H1 (cell line): ENCODE measurements around the gene MLEC. TPM values are rescaled to one million over a fixed set of nuclear protein-coding genes. Genes with fewer than 3 reads are reported as not detected.

Experiments used
- CTCF ChIA-PET: fragments of 300-600 bp; sonication (Branson Sonifier 250); formaldehyde crosslinking; loops from one replicate; lab custom pipeline; 2021; ENCODE audit not compliant: partially characterized antibody; lab: Charles Lee
- POLR2A ChIA-PET: fragments of 300-600 bp; sonication (Branson Sonifier 250); formaldehyde crosslinking; loops from one replicate; lab custom pipeline; 2021; ENCODE audit warnings: inconsistent platforms; ENCODE audit not compliant: partially characterized antibody; lab: Charles Lee
- DNase-seq, 2 experiments: peaks; one replicate each; pipeline versions ENCODE4 v3.0.0 to v3.0.0-alpha.2; 2010 to 2022; ENCODE audit warnings: low spot score in 2 of 2, low read depth in 1 of 2, mixed read lengths in 1 of 2
- FAIRE-seq: peaks from 2 replicates; lab custom pipeline; 2011; peaks lifted over from hg19 to GRCh38; lab: Jason Lieb, UNC
- H2AFZ ChIP-seq: 2 replicates; pipeline ENCODE4 v1.8.1; 2012; ENCODE audit warnings: low read length, inconsistent platforms
- H2AK5ac ChIP-seq: 2 replicates; pipeline ENCODE4 v1.6.1; 2013; ENCODE audit warnings: low read depth, low read length
- H2BK120ac ChIP-seq: replicated peaks from 2 replicates; pipeline ENCODE3; 2013; ENCODE audit warnings: low read depth, low read length, inconsistent platforms
- H2BK12ac ChIP-seq: 2 replicates; pipeline ENCODE4 v1.6.1; 2013; ENCODE audit warnings: low read depth, low read length
- H2BK15ac ChIP-seq: 2 replicates; pipeline ENCODE4 v1.6.1; 2013; ENCODE audit warnings: low read length
- H2BK20ac ChIP-seq: 2 replicates; pipeline ENCODE4 v1.6.1; 2013; ENCODE audit warnings: low read length
- H2BK5ac ChIP-seq: 2 replicates; pipeline ENCODE4 v1.6.1; 2013; ENCODE audit warnings: low read depth, low read length
- H3K14ac ChIP-seq: 2 replicates; pipeline ENCODE4 v1.6.1; 2013; ENCODE audit warnings: inconsistent platforms; ENCODE audit not compliant: insufficient read length
- H3K18ac ChIP-seq: 2 replicates; pipeline ENCODE4 v1.6.1; 2013; ENCODE audit warnings: low read length; ENCODE audit errors: extremely low read depth
- H3K23ac ChIP-seq: 2 replicates; pipeline ENCODE4 v1.6.1; 2013; ENCODE audit warnings: inconsistent platforms; ENCODE audit not compliant: insufficient read length
- H3K23me2 ChIP-seq: 2 replicates; pipeline ENCODE4 v1.6.1; 2013; ENCODE audit warnings: low read depth, low read length
- H3K27ac ChIP-seq: 2 replicates; pipeline ENCODE4 v1.6.1; 2011; ENCODE audit warnings: low read depth, low read length, inconsistent platforms
- H3K27me3 ChIP-seq, 4 experiments: replicated peaks in 1 of 4; 1 replicate in 1 of 4; 2 replicates in 3 of 4; pipeline versions ENCODE4 v1.6.1 to v1.8.1; 2011 to 2013; ENCODE audit warnings: low read length in 3 of 4, mild to moderate bottlenecking in 3 of 4, inconsistent platforms in 2 of 4, mixed read lengths in 2 of 4, moderate library complexity in 1 of 4; ENCODE audit not compliant: control insufficient read depth in 3 of 4, insufficient read depth in 3 of 4; ENCODE audit errors: extremely low read depth in 1 of 4
- H3K36me3 ChIP-seq, 4 experiments: 2 replicates each; pipeline versions ENCODE4 v1.6.1 to v1.8.1; 2011 to 2013; ENCODE audit warnings: mild to moderate bottlenecking in 4 of 4, low read length in 3 of 4, moderate library complexity in 2 of 4, control low read depth in 1 of 4, inconsistent platforms in 1 of 4; ENCODE audit not compliant: insufficient read depth in 4 of 4, control insufficient read depth in 2 of 4
- H3K4ac ChIP-seq: replicated peaks from 2 replicates; pipeline ENCODE3; 2013; ENCODE audit warnings: low read length, low read depth, mixed read lengths, inconsistent platforms; ENCODE audit not compliant: insufficient read length
- H3K4me1 ChIP-seq, 4 experiments: replicated peaks in 1 of 4; 1 replicate in 1 of 4; 2 replicates in 3 of 4; pipeline versions ENCODE4 v1.6.1 to v1.8.1; 2011 to 2013; ENCODE audit warnings: low read length in 3 of 4, inconsistent platforms in 2 of 4, mixed read lengths in 1 of 4; ENCODE audit not compliant: insufficient read depth in 4 of 4, control insufficient read depth in 3 of 4
- H3K4me2 ChIP-seq, 2 experiments: 2 replicates each; pipeline versions ENCODE4 v1.6.1 to v1.8.1; 2011 to 2013; ENCODE audit warnings: low read depth in 2 of 2, low read length in 2 of 2, control low read depth in 1 of 2, inconsistent platforms in 1 of 2, mild to moderate bottlenecking in 1 of 2; ENCODE audit not compliant: insufficient read depth in 1 of 2
- H3K4me3 ChIP-seq, 4 experiments: fragments of 200-600, 300-600 bp in 1 of 4; sonication (generic), shearing (Covaris generic), sonication (Bioruptor Twin) in 1 of 4; 2 replicates each; pipeline versions ENCODE4 v1.5.1 to v1.8.1; 2011 to 2016; ENCODE audit warnings: low read length in 4 of 4, low read depth in 3 of 4, control low read depth in 2 of 4, inconsistent platforms in 2 of 4, mild to moderate bottlenecking in 2 of 4, mixed read lengths in 1 of 4, moderate library complexity in 1 of 4; ENCODE audit not compliant: insufficient read depth in 2 of 4; ENCODE audit errors: extremely low read depth in 1 of 4
- H3K56ac ChIP-seq: replicated peaks from 2 replicates; pipeline ENCODE3; 2013; ENCODE audit warnings: low read depth, mild to moderate bottlenecking, mixed read lengths, low read length, inconsistent platforms; ENCODE audit not compliant: insufficient read length
- H3K79me1 ChIP-seq: 2 replicates; pipeline ENCODE4 v1.6.1; 2013; ENCODE audit warnings: low read depth, low read length, control low read depth
- H3K79me2 ChIP-seq, 2 experiments: 2 replicates each; pipeline versions ENCODE4 v1.6.1 to v1.8.1; 2012 to 2013; ENCODE audit warnings: low read length in 2 of 2, mild to moderate bottlenecking in 2 of 2, inconsistent platforms in 1 of 2; ENCODE audit not compliant: insufficient read depth in 2 of 2, control insufficient read depth in 1 of 2
- H3K9ac ChIP-seq, 4 experiments: replicated peaks in 1 of 4; 1 replicate in 1 of 4; 2 replicates in 3 of 4; pipeline versions ENCODE4 v1.6.1 to v1.8.1; 2011 to 2013; ENCODE audit warnings: low read depth in 3 of 4, low read length in 3 of 4, control low read depth in 2 of 4, mild to moderate bottlenecking in 2 of 4, moderate library complexity in 2 of 4, inconsistent platforms in 1 of 4; ENCODE audit errors: extremely low read depth in 1 of 4
- H3K9me3 ChIP-seq, 2 experiments: 2 replicates each; pipeline versions ENCODE4 v1.6.1 to v1.8.1; 2012 to 2013; ENCODE audit warnings: mild to moderate bottlenecking in 2 of 2, moderate library complexity in 2 of 2, control low read depth in 1 of 2, inconsistent platforms in 1 of 2, low read depth in 1 of 2, low read length in 1 of 2, mixed read lengths in 1 of 2; ENCODE audit not compliant: insufficient read depth in 2 of 2
- H4K20me1 ChIP-seq, 2 experiments: replicated peaks in 1 of 2; 2 replicates each; pipeline versions ENCODE3 to v1.8.1; 2011 to 2013; ENCODE audit warnings: inconsistent platforms in 2 of 2, low read length in 2 of 2, mild to moderate bottlenecking in 1 of 2; ENCODE audit not compliant: insufficient read depth in 2 of 2, control insufficient read depth in 1 of 2
- H4K5ac ChIP-seq: 2 replicates; pipeline ENCODE4 v1.6.1; 2013; ENCODE audit warnings: low read length, low read depth, mixed read lengths, inconsistent platforms; ENCODE audit not compliant: insufficient read length
- H4K8ac ChIP-seq: 2 replicates; pipeline ENCODE4 v1.8.0; 2013; ENCODE audit warnings: mild to moderate bottlenecking, moderate library complexity, low read length, inconsistent platforms; ENCODE audit not compliant: insufficient read depth; ENCODE audit errors: extremely low read depth
- H4K91ac ChIP-seq: replicated peaks from 2 replicates; pipeline ENCODE3; 2013; ENCODE audit warnings: low read length, mixed read lengths, inconsistent platforms; ENCODE audit not compliant: insufficient read length
- CBX5 ChIP-seq: fragments of 300-800, 300-1000 bp; sonication (generic); IDR thresholded peaks from 2 replicates; pipeline ENCODE4 v1.7.1; 2016; ENCODE audit warnings: antibody characterized with exemption, low read length, low read depth
- CEBPB ChIP-seq: IDR thresholded peaks from 2 replicates; pipeline ENCODE4 v1.6.1; 2012; ENCODE audit warnings: low read depth, low read length
- CTBP2 ChIP-seq: IDR thresholded peaks from 2 replicates; pipeline ENCODE4 v1.7.0; 2011; ENCODE audit warnings: borderline replicate concordance, mild to moderate bottlenecking, moderate library complexity, mixed read lengths, low read length; ENCODE audit not compliant: insufficient read depth, insufficient read length
- EZH2 ChIP-seq: fragments of 200-600 bp; sonication (generic); IDR thresholded peaks from 2 replicates; pipeline ENCODE4 v1.7.1; 2012; ENCODE audit warnings: low read depth, mild to moderate bottlenecking, moderate library complexity, low read length, inconsistent platforms; ENCODE audit not compliant: severe bottlenecking
- MAFK ChIP-seq: IDR thresholded peaks from 2 replicates; pipeline ENCODE4 v1.6.1; 2012; ENCODE audit warnings: low read depth, mild to moderate bottlenecking, improper control_type of control experiment, low read length
- NRF1 ChIP-seq: IDR thresholded peaks from 2 replicates; pipeline ENCODE4 v1.6.1; 2011; ENCODE audit warnings: mild to moderate bottlenecking, low read depth, low read length, improper control_type of control experiment
- POLR2A ChIP-seq, 2 experiments: IDR thresholded peaks; 1 replicate in 1 of 2; 2 replicates in 1 of 2; pipeline ENCODE4 v1.6.1; 2011; ENCODE audit warnings: low read depth in 2 of 2, low read length in 2 of 2, mild to moderate bottlenecking in 2 of 2; ENCODE audit errors: control extremely low read depth in 1 of 2
- RAD21 ChIP-seq, 2 experiments: IDR thresholded peaks in 1 of 2; conservative IDR thresholded peaks in 1 of 2; 2 replicates each; pipeline ENCODE4 v1.6.1; 2011; ENCODE audit warnings: low read depth in 2 of 2, low read length in 2 of 2, improper control_type of control experiment in 1 of 2, inconsistent platforms in 1 of 2, mild to moderate bottlenecking in 1 of 2, moderate library complexity in 1 of 2
- RNF2 ChIP-seq: fragments of 200-900, 300-1000 bp; sonication (generic); IDR thresholded peaks from 2 replicates; pipeline ENCODE4 v1.7.1; 2016; ENCODE audit warnings: borderline replicate concordance, low read depth, mild to moderate bottlenecking, antibody characterized with exemption, low read length; ENCODE audit not compliant: poor library complexity, severe bottlenecking; ENCODE audit errors: missing control alignments
- SP1 ChIP-seq: IDR thresholded peaks from 2 replicates; pipeline ENCODE4 v1.6.1; 2011; ENCODE audit warnings: low read depth, low read length
- SP2 ChIP-seq: IDR thresholded peaks from 2 replicates; pipeline ENCODE4 v1.6.1; 2012; ENCODE audit warnings: mild to moderate bottlenecking, low read length, inconsistent platforms
- TBP ChIP-seq: IDR thresholded peaks from 2 replicates; pipeline ENCODE4 v1.6.1; 2011; ENCODE audit warnings: low read depth, low read length, improper control_type of control experiment
- YY1 ChIP-seq: IDR thresholded peaks from 2 replicates; pipeline ENCODE4 v1.6.1; 2011; ENCODE audit warnings: low read depth, mild to moderate bottlenecking, low read length
- WGBS, 2 experiments: shearing (Covaris generic) in 1 of 2; methylation state at CpG; one replicate each; pipeline versions ENCODE4 v1.1.6 to v1.1.7; 2013 to 2015; ENCODE audit warnings: low lambda C conversion rate in 2 of 2, mixed read lengths in 2 of 2, inconsistent platforms in 1 of 2, low coverage in 1 of 2, missing lambda C conversion rate in 1 of 2; ENCODE audit not compliant: insufficient replicate concordance in 2 of 2, insufficient coverage in 1 of 2, insufficient read length in 1 of 2; ENCODE audit errors: extremely low coverage in 1 of 2, missing lambda C conversion rate in 1 of 2; 5-methylcytosine and 5-hydroxymethylcytosine counted together
- polyA plus RNA-seq, 7 experiments: library from polyadenylated mRNA; depleted of rRNA in 3 of 7; stranded (reverse) in 5 of 7; unstranded in 2 of 7; fragments of >200 nt in 5 of 7; fragments of 200-250 nt in 2 of 7; gene quantifications; 1 replicate in 5 of 7; 2 replicates in 1 of 7; 4 replicates in 1 of 7; pipeline versions ENCODE4 v1.2.1 to v1.2.3, GENCODE V29; 2011 to 2013; ENCODE audit warnings: missing spikeins in 2 of 7, mixed read lengths in 2 of 7
- total RNA-seq: library from RNA; stranded (reverse); fragmentation: NEBNext Ultra II Directional; extraction: Animal tissue kit (Norgen Biotek cat#: 25700); gene quantifications from 2 replicates; pipeline ENCODE4 v1.2.1, GENCODE V29; 2021
- TF ChIP-seq, protein P1 (sequence below): IDR thresholded peaks from 2 replicates; pipeline ENCODE4 v1.6.1; 2012; ENCODE audit warnings: inconsistent platforms

MLEC gene
- total and polyA plus RNA-seq, 2 of the 8 experiments (the other 6 are each of a cell fraction or from before 2014, with no cell fraction given) = 37.1 to 260 TPM

- Histone ChIP-seq H4K91ac (no peak overlapping the region), H3K23me2 (no peaks in the 10 kb centered on the region), H4K8ac (no peak overlapping the region), H3K4me2 (no peak overlapping the region), H3K27ac (no peak overlapping the region), H4K20me1 (no peaks in the 10 kb centered on the region), H2BK120ac (no peak overlapping the region), H2BK20ac (no peak overlapping the region), H3K27me3 (no peaks in the 10 kb centered on the region), H3K36me3 (no peaks in the 10 kb centered on the region), H2BK5ac (no peak overlapping the region), H3K23ac (no peak overlapping the region), H3K14ac (no peak overlapping the region), H3K18ac (no peak overlapping the region), H4K5ac (no peak overlapping the region), H2AK5ac (no peak overlapping the region), H2BK12ac (no peak overlapping the region), H3K79me2 (no peaks in the 10 kb centered on the region), H3K4me1 (no peaks in the 10 kb centered on the region), H2BK15ac (no peak overlapping the region), H3K79me1 (no peaks in the 10 kb centered on the region), H2AFZ (no peak overlapping the region), H3K9me3 (no peaks in the 10 kb centered on the region), H3K4ac (no peak overlapping the region), H3K4me3 (no peak overlapping the region), H3K9ac (no peak overlapping the region), H3K56ac (no peak overlapping the region)
- ChIA-PET POLR2A (interaction anchor here (0.8 to 1.2 kb wide), 2 partner anchors 11 to 85 kb away, joined by 3 to 4 read pairs; no protein-coding TSS in a partner anchor), CTCF (interaction anchor here (0.8 to 1.4 kb wide), 2 partner anchors 101 to 166 kb away, joined by 3 to 5 read pairs; no protein-coding TSS in a partner anchor)
- FAIRE-seq (no peak), DNase-seq (no peak)
- 89% methylated on average over 5 of the region's 5 CpGs; no CpG with 5 or more reads in 1 of the 2 experiments for WGBS, 2 experiments
- no peak for TF ChIP-seq SP1
- TF ChIP-seq, protein P1, sequence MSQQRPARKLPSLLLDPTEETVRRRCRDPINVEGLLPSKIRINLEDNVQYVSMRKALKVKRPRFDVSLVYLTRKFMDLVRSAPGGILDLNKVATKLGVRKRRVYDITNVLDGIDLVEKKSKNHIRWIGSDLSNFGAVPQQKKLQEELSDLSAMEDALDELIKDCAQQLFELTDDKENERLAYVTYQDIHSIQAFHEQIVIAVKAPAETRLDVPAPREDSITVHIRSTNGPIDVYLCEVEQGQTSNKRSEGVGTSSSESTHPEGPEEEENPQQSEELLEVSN = no peak
- no peak for TF ChIP-seq CBX5
- TF ChIP-seq NRF1 = no peak
- no peak for TF ChIP-seq TBP
- no peak for TF ChIP-seq CTBP2
- no peak for TF ChIP-seq RNF2
- no peak for TF ChIP-seq EZH2
- no peak for TF ChIP-seq RAD21 (IDR thresholded peaks at IDR 0.05 in 1 of 2, conservative IDR thresholded peaks at IDR 0.05 in 1 of 2; ENCODE audit: low read depth in 2 of 2, low read length in 2 of 2)
- no peak for TF ChIP-seq SP2
- no peak for TF ChIP-seq CEBPB
- no peak for TF ChIP-seq POLR2A (IDR thresholded peaks at IDR 0.05; ENCODE audit: control extremely low read depth in 1 of 2, low read depth in 2 of 2, low read length in 2 of 2)
- TF ChIP-seq YY1 = no peak
- TF ChIP-seq MAFK = no peak
These were observed 62.3 kb downstream of the MLEC start for GRCh38 chr12:120749256-120749655.
